ENCODE data around the gene MAVS. TPM values are rescaled to one million over a fixed set of nuclear protein-coding genes. Genes with fewer than 3 reads are reported as not detected.

MAVS gene
- total RNA-seq, 1 experiment from 2014 or later, result 24.2 TPM

DNA sequence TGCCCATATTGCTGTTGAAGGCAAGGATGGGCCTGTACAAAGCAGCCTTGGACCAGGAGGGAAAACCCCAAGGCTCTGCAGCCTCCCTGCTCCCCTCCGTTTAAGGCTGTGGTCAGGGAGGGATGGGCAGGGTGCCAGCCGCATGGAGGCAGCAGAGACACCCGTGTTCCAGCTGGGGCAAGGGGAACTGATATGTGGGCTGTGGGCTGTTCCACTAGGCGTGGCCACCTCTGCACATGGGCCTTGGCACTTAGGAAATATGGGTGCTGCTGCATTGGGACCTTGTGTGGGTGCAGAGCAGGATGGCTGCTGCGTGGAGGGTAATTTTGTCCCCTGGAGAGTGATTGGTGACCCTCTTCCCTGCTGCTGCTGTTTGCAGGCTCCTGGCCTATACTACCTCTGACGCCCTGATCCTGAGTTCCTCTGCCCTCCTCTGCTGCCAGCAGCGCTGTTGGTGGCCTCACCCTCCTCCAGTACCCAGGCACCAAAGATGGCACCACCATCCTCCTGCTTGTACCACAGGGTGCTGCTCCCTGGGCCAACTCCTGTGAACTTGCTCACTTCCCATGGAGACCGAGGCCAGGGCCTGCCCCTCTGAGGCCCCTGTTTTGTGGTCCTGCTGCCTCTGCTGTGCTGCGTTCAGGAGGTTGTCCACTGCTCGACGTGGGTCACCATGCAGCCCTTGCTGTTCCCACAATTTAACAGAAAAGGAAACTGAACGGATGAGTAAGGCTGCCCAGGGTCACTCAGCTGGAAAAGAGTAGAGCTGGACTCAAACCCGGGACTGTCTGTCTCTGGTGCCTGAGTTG is 77.9 kb downstream of the MAVS start:
- Mint-ChIP-seq H3K27me3 (ENCODE audit: low read depth) (peaks cover 4% of the 10 kb centered on the region; the same call in 1 of the 2 replicates), H3K4me3 (no peak overlapping the region), H3K4me1 (peaks cover 36 to 40% of the 10 kb centered on the region in 2 experiments), H3K27ac (peak overlapping the region in 2 of 3 experiments; percentile 84 to 89; a peak in 5 of 7 replicates), H3K36me3 (ENCODE audit: insufficient read depth in 1 of 3, low read depth in 3 of 3) (peaks cover 23 to 57% (median 46%) of the 10 kb centered on the region in 3 experiments), H3K9me3 (no peaks in the 10 kb centered on the region; a peak in 1 of 5 replicates)
- Histone ChIP-seq H3K14ac (ENCODE audit: insufficient read depth, low read length) (no peak overlapping the region; the same call in 1 of the 2 replicates), H3K9me3 (ENCODE audit: control insufficient read depth, low read depth, low read length) (no peaks in the 10 kb centered on the region), H3K79me2 (ENCODE audit: insufficient read depth, low read length) (no peaks in the 10 kb centered on the region), H3K4me2 (ENCODE audit: insufficient read depth, insufficient read length, low read length) (no peak overlapping the region), H3K56ac (ENCODE audit: insufficient read length, low read depth, low read length) (no peak overlapping the region), H3K79me1 (ENCODE audit: insufficient read depth, low read depth, low read length, poor library complexity, severe bottlenecking) (no peaks in the 10 kb centered on the region), H3K4ac (ENCODE audit: low read depth, low read length) (no peak overlapping the region), H4K20me1 (ENCODE audit: control insufficient read depth, insufficient read depth, insufficient read length) (peaks cover 5% of the 10 kb centered on the region), H4K8ac (replicated peaks; ENCODE audit: insufficient read length, low read depth, low read length) (no peak overlapping the region), H3K27ac (ENCODE audit: insufficient read length, low read depth, low read length) (no peak overlapping the region), H3K4me1 (ENCODE audit: insufficient read depth, low read length) (peaks cover 6% of the 10 kb centered on the region; the same call in 1 of the 2 replicates), H2AK5ac (ENCODE audit: insufficient read length, low read length) (no peak overlapping the region), H3T11ph (ENCODE audit: low read length) (no peak overlapping the region), H3K27me3 (ENCODE audit: insufficient read depth, low read length) (no peaks in the 10 kb centered on the region), H3K18ac (ENCODE audit: insufficient read length, low read depth, low read length) (no peak overlapping the region), H2BK120ac (ENCODE audit: low read depth, low read length, poor library complexity, severe bottlenecking) (no peak overlapping the region), H2AFZ (ENCODE audit: low read length) (no peak overlapping the region), H2BK5ac (ENCODE audit: insufficient read length, low read length) (no peak overlapping the region), H4K91ac (ENCODE audit: insufficient read length, low read depth, low read length) (no peak overlapping the region), H3K23me2 (ENCODE audit: insufficient read length, low read depth, low read length, poor library complexity, severe bottlenecking) (no peaks in the 10 kb centered on the region), H2BK20ac (ENCODE audit: low read depth, low read length, poor library complexity, severe bottlenecking) (no peak overlapping the region), H2BK15ac (ENCODE audit: low read depth, low read length) (no peak overlapping the region), H3K23ac (ENCODE audit: insufficient read length, low read depth, low read length) (no peak overlapping the region), H3K9ac (ENCODE audit: extremely low read depth, insufficient read length, low read length) (no peak overlapping the region), H4K5ac (ENCODE audit: insufficient read length, low read depth, low read length) (no peak overlapping the region), H2BK12ac (ENCODE audit: insufficient read length, low read depth, low read length) (no peak overlapping the region)
- TF ChIP-seq, protein P1, sequence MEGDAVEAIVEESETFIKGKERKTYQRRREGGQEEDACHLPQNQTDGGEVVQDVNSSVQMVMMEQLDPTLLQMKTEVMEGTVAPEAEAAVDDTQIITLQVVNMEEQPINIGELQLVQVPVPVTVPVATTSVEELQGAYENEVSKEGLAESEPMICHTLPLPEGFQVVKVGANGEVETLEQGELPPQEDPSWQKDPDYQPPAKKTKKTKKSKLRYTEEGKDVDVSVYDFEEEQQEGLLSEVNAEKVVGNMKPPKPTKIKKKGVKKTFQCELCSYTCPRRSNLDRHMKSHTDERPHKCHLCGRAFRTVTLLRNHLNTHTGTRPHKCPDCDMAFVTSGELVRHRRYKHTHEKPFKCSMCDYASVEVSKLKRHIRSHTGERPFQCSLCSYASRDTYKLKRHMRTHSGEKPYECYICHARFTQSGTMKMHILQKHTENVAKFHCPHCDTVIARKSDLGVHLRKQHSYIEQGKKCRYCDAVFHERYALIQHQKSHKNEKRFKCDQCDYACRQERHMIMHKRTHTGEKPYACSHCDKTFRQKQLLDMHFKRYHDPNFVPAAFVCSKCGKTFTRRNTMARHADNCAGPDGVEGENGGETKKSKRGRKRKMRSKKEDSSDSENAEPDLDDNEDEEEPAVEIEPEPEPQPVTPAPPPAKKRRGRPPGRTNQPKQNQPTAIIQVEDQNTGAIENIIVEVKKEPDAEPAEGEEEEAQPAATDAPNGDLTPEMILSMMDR (conservative IDR thresholded peaks at IDR 0.05), result no peak
- DNase-seq, result no peak
- no CpG with 5 or more reads among the region's 13 CpGs for WGBS (ENCODE audit: extremely low coverage, insufficient read length, low lambda C conversion rate)
